Karpas-422 (cell line): Measurements from ENCODE around the gene PCNT. TPM values are rescaled to one million over a fixed set of nuclear protein-coding genes. Genes with fewer than 3 reads are reported as not detected.

Experiments used
- DNase-seq: peaks from one replicate; pipeline ENCODE4 v3.0.0-alpha.2; 2015
- H2AFZ ChIP-seq: fragments of 200-600 bp; sonication (generic); 2 replicates; pipeline ENCODE4 v1.6.1; 2014; ENCODE audit warnings: antibody characterized with exemption, low read length, mixed read lengths
- H3K27ac ChIP-seq: fragments of 200-600 bp; sonication (generic); 2 replicates; pipeline ENCODE4 v1.5.1; 2014; ENCODE audit warnings: mild to moderate bottlenecking, low read length, moderate library complexity
- H3K27me3 ChIP-seq: fragments of 200-600 bp; sonication (generic); 2 replicates; pipeline ENCODE4 v1.6.1; 2014; ENCODE audit warnings: low read length, mixed read lengths
- H3K36me3 ChIP-seq: fragments of 200-600 bp; sonication (generic); 2 replicates; pipeline ENCODE4 v1.6.1; 2014; ENCODE audit warnings: low read length, mixed read lengths; ENCODE audit not compliant: insufficient read depth
- H3K4me1 ChIP-seq: fragments of 200-600 bp; sonication (generic); 2 replicates; pipeline ENCODE4 v1.6.1; 2014; ENCODE audit warnings: mild to moderate bottlenecking, low read length, mixed read lengths
- H3K4me2 ChIP-seq: fragments of 200-600 bp; sonication (generic); 2 replicates; pipeline ENCODE4 v1.6.1; 2014; ENCODE audit warnings: low read length, low read depth, mild to moderate bottlenecking; ENCODE audit not compliant: poor library complexity, severe bottlenecking
- H3K4me3 ChIP-seq: fragments of 200-600 bp; sonication (generic); 2 replicates; pipeline ENCODE4 v1.5.1; 2014; ENCODE audit warnings: mild to moderate bottlenecking, antibody characterized with exemption, low read length, mixed read lengths
- H3K79me2 ChIP-seq: fragments of 200-600 bp; sonication (generic); 2 replicates; pipeline ENCODE4 v1.6.1; 2014; ENCODE audit warnings: mild to moderate bottlenecking, low read length, mixed read lengths
- H3K9ac ChIP-seq: fragments of 200-600 bp; sonication (generic); 2 replicates; pipeline ENCODE4 v1.6.0; 2014; ENCODE audit warnings: low read length
- H3K9me2 ChIP-seq: fragments of 200-600 bp; sonication (generic), shearing (Covaris generic); replicated peaks from 2 replicates; pipeline ENCODE4 v1.6.0; 2014; ENCODE audit warnings: mild to moderate bottlenecking, low read length, moderate library complexity; ENCODE audit not compliant: insufficient read depth
- H3K9me3 ChIP-seq: fragments of 300-700, 200-600 bp; sonication (generic); 2 replicates; pipeline ENCODE4 v1.6.1; 2014; ENCODE audit warnings: low read length, mixed read lengths
- H4K20me1 ChIP-seq: fragments of 200-600 bp; sonication (generic); 2 replicates; pipeline ENCODE4 v1.6.1; 2014; ENCODE audit warnings: mild to moderate bottlenecking, antibody characterized with exemption, low read length, low read depth; ENCODE audit not compliant: insufficient read depth
- total RNA-seq: library from RNA; depleted of rRNA; stranded (reverse); fragments of >200 nt; shearing (Covaris generic); gene quantifications from 2 replicates; pipeline ENCODE4 v1.2.3, GENCODE V29; 2014; ENCODE audit warnings: low replicate concordance

Gene PCNT
- total RNA-seq, 1 experiment from 2014 or later = 31.5 TPM

DNA sequence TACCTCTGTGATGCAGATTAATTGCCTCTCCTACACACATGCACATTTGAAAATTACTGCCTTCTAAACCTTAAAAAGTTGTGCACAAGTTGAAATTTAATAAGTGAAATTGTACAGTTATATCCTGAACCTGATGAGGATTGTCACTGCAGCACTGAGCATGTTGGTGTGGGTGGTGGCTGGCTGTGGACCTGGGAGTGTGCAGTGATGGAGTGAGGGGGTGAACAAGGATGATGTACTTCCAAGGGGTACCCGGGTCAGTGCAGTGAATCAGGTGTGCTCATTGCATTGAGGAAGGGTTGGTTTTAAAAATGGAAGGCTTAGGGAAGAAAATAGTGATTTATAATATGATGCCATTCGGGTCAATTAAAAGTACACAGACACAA, 158.9 kb downstream of the PCNT start:
- Histone ChIP-seq H3K36me3 (peaks cover 18% of the 10 kb centered on the region; the same call in 1 of the 2 replicates), H3K9me2 (no peaks in the 10 kb centered on the region), H3K4me1 (no peaks in the 10 kb centered on the region), H3K4me2 (no peak overlapping the region), H3K9ac (no peak overlapping the region), H3K27ac (no peak overlapping the region), H3K9me3 (no peaks in the 10 kb centered on the region), H2AFZ (no peak overlapping the region), H3K79me2 (peaks cover 74% of the 10 kb centered on the region), H4K20me1 (no peaks in the 10 kb centered on the region), H3K27me3 (no peaks in the 10 kb centered on the region), H3K4me3 (no peak overlapping the region)
- DNase-seq = no peak

- H3K9ac ChIP-seq = no peak overlapping the region
- peaks cover 18% of the 10 kb centered on the region; the same call in 1 of the 2 replicates for H3K36me3 ChIP-seq
- no peak overlapping the region for H3K4me2 ChIP-seq
- no peaks in the 10 kb centered on the region for H3K9me2 ChIP-seq
- no peaks in the 10 kb centered on the region for H4K20me1 ChIP-seq
- DNase-seq = no peak
- no peak overlapping the region for H3K4me3 ChIP-seq
- H3K27ac ChIP-seq = no peak overlapping the region
- H3K79me2 ChIP-seq = peaks cover 77% of the 10 kb centered on the region
- H3K9me3 ChIP-seq = no peaks in the 10 kb centered on the region
- H3K27me3 ChIP-seq = no peaks in the 10 kb centered on the region
- no peak overlapping the region for H2AFZ ChIP-seq
- H3K4me1 ChIP-seq = no peaks in the 10 kb centered on the region
These were observed 159.6 kb downstream of the PCNT start for GRCh38 chr21:46483300-46484295.

DNA sequence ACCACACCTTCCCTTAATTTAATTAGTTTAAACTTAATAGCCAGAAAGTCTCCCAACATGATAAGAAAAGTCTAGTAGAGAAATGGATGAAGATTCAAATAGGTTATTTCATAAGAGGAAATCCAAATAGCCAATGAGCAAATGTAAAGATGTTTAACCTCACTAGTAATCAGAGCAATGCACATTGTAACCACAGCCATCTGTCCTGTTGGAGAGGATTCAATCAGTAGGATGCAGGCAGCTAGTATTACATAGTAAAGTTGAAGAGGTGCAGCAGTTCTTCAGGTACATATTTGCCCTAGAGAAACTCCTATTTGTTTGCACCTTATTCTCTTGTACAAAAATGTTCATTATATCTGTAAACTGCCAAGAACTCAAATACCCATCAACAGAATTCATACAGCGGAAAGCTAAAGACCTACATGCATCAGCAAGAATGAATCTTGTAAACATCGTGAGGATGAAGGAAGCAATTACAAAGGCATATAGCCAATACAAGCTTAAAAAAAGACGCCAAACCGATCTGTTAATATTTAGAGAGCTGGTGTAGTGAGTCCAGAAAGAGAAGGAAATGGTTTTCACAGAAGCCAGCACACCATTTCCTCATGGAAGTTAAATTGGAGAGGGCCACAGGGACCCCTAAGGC, 162.6 kb downstream of the PCNT start:
- no peaks in the 10 kb centered on the region for H3K27me3 ChIP-seq
- no peaks in the 10 kb centered on the region for H3K9me3 ChIP-seq
- no peak for DNase-seq
- no peak overlapping the region for H3K4me2 ChIP-seq
- H3K79me2 ChIP-seq = peaks cover 70% of the 10 kb centered on the region
- no peaks in the 10 kb centered on the region for H3K9me2 ChIP-seq
- no peaks in the 10 kb centered on the region for H3K4me1 ChIP-seq
- H3K36me3 ChIP-seq = peaks cover 23% of the 10 kb centered on the region; the same call in 1 of the 2 replicates
- no peaks in the 10 kb centered on the region for H4K20me1 ChIP-seq
- H3K27ac ChIP-seq = no peak overlapping the region
- no peak overlapping the region for H2AFZ ChIP-seq
- H3K4me3 ChIP-seq = no peak overlapping the region
- no peak overlapping the region for H3K9ac ChIP-seq

DNA sequence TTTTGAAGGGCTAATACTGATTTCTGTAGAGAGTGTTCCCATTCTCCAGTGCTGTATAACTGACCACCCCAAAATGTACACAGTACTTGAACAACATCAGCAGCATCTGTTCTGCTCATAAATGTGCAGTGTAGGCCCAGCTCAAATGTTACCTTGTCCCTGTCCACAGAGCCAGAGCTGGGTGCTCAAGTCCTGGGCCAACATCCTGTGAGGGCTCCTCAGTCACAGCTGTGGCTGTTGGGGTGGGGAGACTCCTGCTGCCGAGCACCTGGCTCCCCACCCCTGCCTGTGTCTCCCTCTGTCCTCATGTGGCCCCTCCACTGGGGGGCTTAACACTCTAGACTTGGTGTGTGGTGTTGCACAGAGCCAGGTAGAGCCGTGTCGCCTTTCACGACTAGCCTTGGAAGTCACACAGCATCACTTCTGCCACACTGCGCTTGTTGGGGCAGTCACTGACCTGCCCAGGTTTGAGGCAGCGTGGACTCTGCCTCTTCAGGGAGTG, 165.3 kb downstream of the PCNT start:
- no peak overlapping the region for H3K9ac ChIP-seq
- H3K4me1 ChIP-seq = no peaks in the 10 kb centered on the region
- no peaks in the 10 kb centered on the region for H3K9me2 ChIP-seq
- DNase-seq = no peak
- H3K27me3 ChIP-seq = no peaks in the 10 kb centered on the region
- H3K36me3 ChIP-seq = peaks cover 39% of the 10 kb centered on the region
- H3K4me2 ChIP-seq = no peak overlapping the region
- H3K79me2 ChIP-seq = peaks cover 70% of the 10 kb centered on the region
- no peak overlapping the region for H2AFZ ChIP-seq
- H4K20me1 ChIP-seq = no peaks in the 10 kb centered on the region
- H3K9me3 ChIP-seq = no peaks in the 10 kb centered on the region
- no peak overlapping the region for H3K4me3 ChIP-seq
- no peak overlapping the region for H3K27ac ChIP-seq

DNA sequence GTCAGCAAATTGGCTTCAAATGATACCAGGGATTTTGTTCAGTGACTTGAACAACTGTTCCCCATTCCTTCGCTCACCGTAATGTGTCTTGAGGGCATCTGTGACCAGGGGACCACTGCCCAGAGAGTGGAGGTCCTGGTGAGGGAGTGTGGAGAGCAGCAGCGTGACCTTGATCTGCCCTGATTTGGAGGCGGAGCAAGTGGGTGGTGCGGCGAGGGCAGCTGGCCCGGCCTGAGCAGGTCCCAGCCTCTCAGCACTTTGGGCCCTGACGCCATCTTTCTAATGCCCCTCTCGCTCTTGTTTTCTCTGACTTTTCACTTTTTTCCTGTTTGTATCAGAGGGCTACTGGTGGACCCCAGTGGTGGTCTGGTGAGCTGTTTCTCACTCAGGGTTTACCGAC, 165.8 kb downstream of the PCNT start:
- no peak overlapping the region for H3K4me2 ChIP-seq
- peaks cover 70% of the 10 kb centered on the region for H3K79me2 ChIP-seq
- no peaks in the 10 kb centered on the region for H3K9me3 ChIP-seq
- H3K4me3 ChIP-seq = no peak overlapping the region
- no peak for DNase-seq
- no peaks in the 10 kb centered on the region for H4K20me1 ChIP-seq
- peaks cover 39% of the 10 kb centered on the region for H3K36me3 ChIP-seq
- H3K4me1 ChIP-seq = no peaks in the 10 kb centered on the region
- H3K27ac ChIP-seq = no peak overlapping the region
- no peak overlapping the region for H2AFZ ChIP-seq
- H3K27me3 ChIP-seq = no peaks in the 10 kb centered on the region
- no peak overlapping the region for H3K9ac ChIP-seq
- no peaks in the 10 kb centered on the region for H3K9me2 ChIP-seq

DNA sequence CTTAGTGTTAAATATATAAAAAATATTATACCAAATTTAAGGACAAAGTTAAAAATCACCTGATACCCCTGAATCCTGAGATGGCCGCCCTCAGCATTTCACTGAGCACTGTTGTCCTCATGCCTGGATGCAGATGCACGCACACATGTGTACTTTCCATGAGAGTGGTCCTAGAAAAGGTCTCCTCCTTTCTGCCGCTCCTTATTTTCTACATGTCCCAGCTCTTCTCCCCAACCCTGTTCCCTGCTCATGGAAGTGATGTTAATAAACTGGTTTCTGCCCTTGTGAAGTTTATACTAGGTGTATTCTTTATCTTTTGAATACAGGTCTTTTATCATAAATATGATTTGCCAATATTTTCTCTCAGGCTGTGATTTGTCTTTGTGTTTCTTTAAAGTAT, 167.6 kb downstream of the PCNT start:
- H3K9me3 ChIP-seq = no peaks in the 10 kb centered on the region
- H3K36me3 ChIP-seq = peaks cover 36% of the 10 kb centered on the region
- H3K4me2 ChIP-seq = no peak overlapping the region
- H2AFZ ChIP-seq = no peak overlapping the region
- no peak overlapping the region for H3K4me3 ChIP-seq
- no peaks in the 10 kb centered on the region for H3K4me1 ChIP-seq
- H3K27me3 ChIP-seq = no peaks in the 10 kb centered on the region
- H3K27ac ChIP-seq = no peak overlapping the region
- H4K20me1 ChIP-seq = no peaks in the 10 kb centered on the region
- H3K9ac ChIP-seq = no peak overlapping the region
- no peaks in the 10 kb centered on the region for H3K9me2 ChIP-seq
- H3K79me2 ChIP-seq = peaks cover 67% of the 10 kb centered on the region
- DNase-seq = no peak

DNA sequence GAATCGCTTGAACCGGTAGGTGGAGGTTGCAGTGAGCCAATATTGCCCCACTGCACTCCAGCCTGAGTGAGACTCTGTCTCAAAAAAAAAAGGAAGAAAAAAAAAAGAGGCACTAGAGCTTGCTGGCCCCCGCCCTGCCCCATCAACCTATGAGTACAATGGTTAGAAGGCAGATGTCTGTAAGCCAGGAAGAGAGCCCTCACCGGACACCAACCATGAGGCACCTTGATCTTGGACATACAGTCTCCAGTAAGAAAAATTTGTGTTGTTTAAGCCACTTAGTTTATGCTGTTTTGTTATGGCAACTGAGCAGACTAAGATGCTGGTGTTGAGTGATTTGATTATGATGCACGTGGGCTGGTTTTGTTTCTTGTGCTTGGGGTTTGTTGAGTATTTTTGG, 168.9 kb downstream of the PCNT start:
- H4K20me1 ChIP-seq = no peaks in the 10 kb centered on the region
- no peak overlapping the region for H3K4me2 ChIP-seq
- peaks cover 63% of the 10 kb centered on the region for H3K79me2 ChIP-seq
- no peak overlapping the region for H3K27ac ChIP-seq
- H3K27me3 ChIP-seq = no peaks in the 10 kb centered on the region
- H3K9ac ChIP-seq = no peak overlapping the region
- H3K9me3 ChIP-seq = no peaks in the 10 kb centered on the region
- H3K9me2 ChIP-seq = no peaks in the 10 kb centered on the region
- H3K4me1 ChIP-seq = no peaks in the 10 kb centered on the region
- peaks cover 46% of the 10 kb centered on the region for H3K36me3 ChIP-seq
- no peak overlapping the region for H2AFZ ChIP-seq
- no peak overlapping the region for H3K4me3 ChIP-seq
- DNase-seq = no peak

- Histone ChIP-seq H3K4me1 (peaks cover 2% of the 10 kb centered on the region), H3K27ac (no peak overlapping the region), H3K4me2 (no peak overlapping the region), H3K36me3 (peaks cover 48% of the 10 kb centered on the region), H2AFZ (no peak overlapping the region), H3K9me2 (no peaks in the 10 kb centered on the region), H4K20me1 (no peaks in the 10 kb centered on the region), H3K9ac (no peak overlapping the region), H3K4me3 (no peak overlapping the region), H3K79me2 (peaks cover 55% of the 10 kb centered on the region), H3K9me3 (no peaks in the 10 kb centered on the region), H3K27me3 (no peaks in the 10 kb centered on the region)
- DNase-seq = no peak
These were observed 169.9 kb downstream of the PCNT start for GRCh38 chr21:46493828-46494227.
